Activated CD4-positive, alpha-beta T cell treated with anti-CD3 and anti-CD28 coated beads for 36 hours (primary cell): ENCODE measurements around the gene FRG2. TPM values are rescaled to one million over a fixed set of nuclear protein-coding genes. Genes with fewer than 3 reads are reported as not detected.
"Not testable (repeated sequence)": the region's sequence is repeated elsewhere in the genome, so short reads cannot be mapped to it uniquely, and the experiment has no call there.

Experiments used
- ATAC-seq: fragments of 200-7000 bp; cut with Tn5 transposase; one replicate; pipeline ENCODE4 v1.10.0; 2021; ENCODE audit warnings: mild to moderate bottlenecking, moderate library complexity
- CTCF ChIA-PET: fragments of 350-600 bp; sonication (Branson Sonifier 250); formaldehyde crosslinking; loops from one replicate; lab custom pipeline; 2021; ENCODE audit warnings: antibody characterized with exemption; lab: Charles Lee
- POLR2A ChIA-PET: fragments of 350-600 bp; sonication (Branson Sonifier 250); formaldehyde crosslinking; loops from one replicate; lab custom pipeline; 2021; ENCODE audit warnings: antibody characterized with exemption, inconsistent platforms; lab: Charles Lee
- DNase-seq: peaks from one replicate; pipeline ENCODE4 v3.0.0-alpha.2; 2020
- H3K27ac Mint-ChIP-seq: one replicate; pipeline ENCODE4 v1.8.0; 2021; ENCODE audit warnings: mixed read lengths
- H3K27me3 Mint-ChIP-seq: one replicate; pipeline ENCODE4 v1.8.0; 2021; ENCODE audit warnings: mixed read lengths
- H3K36me3 Mint-ChIP-seq: one replicate; pipeline ENCODE4 v1.8.0; 2021; ENCODE audit warnings: low read depth, mixed read lengths
- H3K4me1 Mint-ChIP-seq: one replicate; pipeline ENCODE4 v1.8.0; 2021; ENCODE audit warnings: mixed read lengths
- H3K4me3 Mint-ChIP-seq: one replicate; pipeline ENCODE4 v1.8.0; 2021; ENCODE audit warnings: mild to moderate bottlenecking, moderate library complexity, mixed read lengths
- H3K9me3 Mint-ChIP-seq: one replicate; pipeline ENCODE4 v1.8.0; 2021; ENCODE audit warnings: low read depth, mixed read lengths
- intact Hi-C, 2 experiments: fragments of 100-400 bp; cut with DNase I in 1 of 2; cut with micrococcal nuclease in 1 of 2; formaldehyde crosslinking; loops; one replicate each; pipeline versions ENCODE4 v1.14.2 to v1.15.1; 2022 to 2024; cut with DNase I, micrococcal nuclease
- total RNA-seq, 2 experiments: library from RNA; stranded (reverse); gene quantifications; one replicate each; pipeline ENCODE4 v1.2.3, GENCODE V29; 2021

The FRG2 gene
- total RNA-seq, 2 experiments from 2014 or later: not detected

DNA sequence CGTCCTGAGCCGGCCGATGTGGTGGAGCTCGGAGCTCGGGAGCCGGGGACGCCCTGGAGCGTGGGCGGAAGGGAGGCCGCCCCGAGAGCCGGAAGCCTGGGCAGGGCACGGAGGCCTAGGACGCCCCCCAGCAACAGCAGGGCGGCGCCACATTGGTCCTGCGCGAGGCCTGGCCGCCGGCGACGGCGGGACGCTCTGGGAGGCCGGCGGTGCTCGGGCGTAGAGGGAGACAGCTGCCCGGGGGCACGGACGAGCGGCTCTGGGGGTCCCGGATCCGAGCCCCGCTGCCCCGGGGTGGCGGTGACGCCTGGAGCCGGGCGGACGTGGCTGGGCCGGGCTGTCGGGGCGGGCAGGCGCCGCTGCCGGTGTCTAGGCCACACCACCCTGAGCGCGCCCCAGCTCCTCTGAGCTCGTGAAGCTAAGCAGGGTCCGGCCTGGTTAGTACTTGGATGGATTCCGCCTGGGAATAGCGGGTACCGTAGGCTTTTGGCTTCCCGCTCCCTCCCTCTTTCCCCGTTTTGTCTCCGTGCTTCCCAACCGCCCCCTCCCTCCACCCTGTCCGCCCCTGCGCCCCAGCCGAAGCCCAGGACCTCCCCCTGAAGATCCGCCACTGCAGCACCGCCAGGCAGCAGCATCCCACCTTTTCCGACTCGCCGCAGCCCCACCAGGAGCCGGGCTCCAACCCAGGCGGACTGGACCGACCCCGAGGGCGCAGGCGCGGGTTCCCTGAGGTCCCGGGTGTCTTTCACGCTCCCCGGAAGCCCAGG is 12.1 kb downstream of the FRG2 start:
- CTCF ChIA-PET: no interaction called here

DNA sequence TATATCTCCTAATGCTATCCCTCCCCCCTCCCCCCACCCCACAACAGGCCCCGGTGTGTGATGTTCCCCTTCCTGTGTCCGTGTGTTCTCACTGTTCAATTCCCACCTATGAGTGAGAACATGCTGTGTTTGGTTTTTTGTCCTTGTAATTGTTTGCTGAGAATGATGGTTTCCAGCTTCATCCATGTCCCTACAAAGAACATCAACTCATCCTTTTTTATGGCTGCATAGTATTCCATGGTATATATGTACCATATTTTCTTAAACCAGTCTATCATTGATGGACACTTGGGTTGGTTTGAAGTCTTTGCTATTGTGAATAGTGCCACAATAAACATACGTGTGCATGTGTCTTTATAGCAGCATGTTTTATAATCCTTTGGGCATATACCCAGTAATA is 37.1 kb downstream of the FRG2 start:
- H3K27ac Mint-ChIP-seq, H3K4me3 Mint-ChIP-seq, CTCF ChIA-PET, H3K27me3 Mint-ChIP-seq, H3K4me1 Mint-ChIP-seq, POLR2A ChIA-PET, ATAC-seq, H3K9me3 Mint-ChIP-seq, DNase-seq, H3K36me3 Mint-ChIP-seq, intact Hi-C loops: not testable (repeated sequence)

More for the DNA sequence above, 12.1 kb downstream of the FRG2 start:
- intact Hi-C loops: no loop called here
- POLR2A ChIA-PET: no interaction called here
- Mint-ChIP-seq H3K9me3 (no peaks in the 10 kb centered on the region), H3K36me3 (peaks cover 2% of the 10 kb centered on the region), H3K4me1 (peaks cover 21% of the 10 kb centered on the region), H3K27ac (no peak overlapping the region), H3K4me3 (no peak overlapping the region), H3K27me3 (peaks cover 50% of the 10 kb centered on the region)
- DNase-seq (peak; percentile 31), ATAC-seq (no peak)

DNA sequence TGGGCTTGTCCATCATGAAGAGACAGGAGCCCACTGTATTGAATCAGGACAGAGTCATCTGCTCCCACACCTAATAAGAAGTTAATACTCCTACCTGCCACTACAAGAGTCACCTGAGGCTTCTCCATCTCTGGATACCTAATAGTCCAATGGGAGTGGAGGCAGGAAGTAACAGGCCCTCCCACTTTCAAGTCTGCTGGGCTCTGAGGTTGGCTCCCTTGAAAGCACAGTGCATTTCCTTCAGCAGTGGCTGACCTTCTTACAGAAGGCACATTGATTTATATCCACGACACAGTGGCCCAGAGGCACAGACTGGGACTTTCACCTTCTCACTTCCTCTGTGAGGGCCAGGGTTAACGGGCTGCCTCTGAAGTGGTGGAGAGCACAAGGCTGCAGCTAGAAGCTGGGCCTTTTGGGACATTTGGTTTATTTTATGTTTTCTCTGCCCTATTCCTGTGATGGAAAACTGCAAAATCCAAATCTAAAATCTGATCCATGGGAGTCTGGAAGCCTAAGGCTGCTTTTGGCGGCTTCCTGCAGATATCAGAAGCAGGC is 38.1 kb downstream of the FRG2 start:
- Mint-ChIP-seq H3K27me3 (peaks cover 8% of the 10 kb centered on the region), H3K9me3 (no peaks in the 10 kb centered on the region), H3K36me3 (no peaks in the 10 kb centered on the region), H3K27ac (no peak overlapping the region), H3K4me3 (no peak overlapping the region), H3K4me1 (no peaks in the 10 kb centered on the region)
- ATAC-seq: no peak
- POLR2A ChIA-PET: no interaction called here
- CTCF ChIA-PET: no interaction called here
- intact Hi-C loops: no loop called here
- no peak for DNase-seq

DNA sequence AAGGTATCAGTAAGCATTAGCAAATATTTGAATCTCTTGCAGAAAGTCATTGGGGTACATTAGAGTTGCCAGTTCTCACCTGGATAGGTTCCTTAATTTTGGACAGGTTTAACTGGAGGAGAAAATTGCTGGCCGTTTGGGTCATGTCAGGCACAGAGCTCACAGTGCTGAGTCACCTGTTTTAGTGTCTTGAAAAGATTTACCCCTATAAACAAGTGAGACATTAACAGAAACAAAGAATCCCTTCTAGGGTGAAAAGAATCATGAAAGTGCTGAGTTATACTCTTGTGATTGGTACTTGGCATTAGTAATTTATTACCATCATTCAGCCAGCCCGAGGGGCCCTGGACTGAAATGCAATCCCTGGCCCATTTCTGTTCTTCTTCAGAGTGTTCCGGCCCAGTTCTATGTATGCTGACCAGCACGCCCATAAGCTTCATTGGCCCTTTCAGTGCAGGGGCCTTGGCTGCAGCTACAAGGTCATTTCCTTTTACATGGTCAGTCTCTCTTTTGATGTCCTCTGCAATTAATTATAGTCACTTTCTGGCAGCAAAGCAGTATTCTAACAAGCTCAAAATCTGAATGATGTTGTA is 41.3 kb downstream of the FRG2 start:
- H3K36me3 Mint-ChIP-seq, H3K4me1 Mint-ChIP-seq, H3K9me3 Mint-ChIP-seq, H3K27ac Mint-ChIP-seq, DNase-seq, intact Hi-C loops, POLR2A ChIA-PET, H3K4me3 Mint-ChIP-seq, CTCF ChIA-PET, ATAC-seq, H3K27me3 Mint-ChIP-seq: not testable (repeated sequence)

DNA sequence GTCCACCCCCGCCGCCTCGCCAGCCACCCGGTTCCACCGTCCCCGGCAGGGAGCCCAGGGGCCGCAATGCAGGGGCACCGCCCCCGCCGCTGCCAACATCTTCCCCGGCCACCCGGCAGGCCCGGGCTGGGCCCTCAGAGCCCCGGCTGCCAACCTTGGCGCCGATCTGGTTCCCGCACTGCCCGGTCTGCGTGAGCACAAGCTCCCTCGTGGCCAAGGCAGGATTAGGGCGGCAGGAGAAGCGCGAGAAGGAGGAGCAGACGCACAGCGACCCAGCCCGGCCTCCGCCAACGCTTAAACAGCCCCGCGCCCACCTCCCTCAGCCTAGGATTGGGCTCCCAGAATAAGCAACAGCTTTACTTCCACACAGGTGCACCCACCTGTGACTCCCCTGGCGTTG is 42.4 kb downstream of the FRG2 start:
- POLR2A ChIA-PET, DNase-seq, CTCF ChIA-PET, H3K4me1 Mint-ChIP-seq, intact Hi-C loops, H3K4me3 Mint-ChIP-seq, H3K9me3 Mint-ChIP-seq, H3K27ac Mint-ChIP-seq, H3K36me3 Mint-ChIP-seq, H3K27me3 Mint-ChIP-seq, ATAC-seq: not testable (repeated sequence)

DNA sequence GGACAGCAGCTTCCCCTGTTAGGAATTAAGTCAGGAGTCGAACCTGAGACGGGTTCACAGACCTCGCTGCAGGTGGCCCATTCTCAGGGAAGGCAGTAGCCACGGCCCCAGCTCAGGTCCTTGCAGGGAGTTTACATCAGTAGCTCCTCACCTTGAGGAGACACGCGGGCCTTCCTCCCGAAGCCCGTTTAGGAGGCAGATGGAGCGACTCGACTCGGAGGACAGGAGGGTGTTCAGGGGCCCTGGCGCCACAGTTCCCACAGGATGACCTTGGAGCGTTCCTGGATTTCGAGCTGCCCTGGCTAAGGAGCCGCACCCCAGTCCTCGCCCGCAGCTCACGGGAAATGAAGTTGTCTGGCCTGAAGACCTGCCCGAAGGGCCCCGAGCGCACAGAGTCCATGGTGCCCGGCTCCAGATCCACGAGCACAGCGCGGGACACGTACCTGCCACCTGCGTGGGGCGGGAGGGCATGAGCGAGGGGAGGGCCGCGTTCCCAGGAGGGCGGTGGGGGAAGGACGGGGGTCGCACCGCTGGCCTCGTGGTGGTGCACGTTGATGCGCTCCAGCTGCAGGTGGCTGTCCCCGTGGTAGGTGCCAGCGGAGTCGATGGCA is 43.0 kb downstream of the FRG2 start:
- ATAC-seq, intact Hi-C loops, CTCF ChIA-PET, H3K27ac Mint-ChIP-seq, H3K4me1 Mint-ChIP-seq, H3K9me3 Mint-ChIP-seq, POLR2A ChIA-PET, H3K36me3 Mint-ChIP-seq, DNase-seq, H3K27me3 Mint-ChIP-seq, H3K4me3 Mint-ChIP-seq: not testable (repeated sequence)

DNA sequence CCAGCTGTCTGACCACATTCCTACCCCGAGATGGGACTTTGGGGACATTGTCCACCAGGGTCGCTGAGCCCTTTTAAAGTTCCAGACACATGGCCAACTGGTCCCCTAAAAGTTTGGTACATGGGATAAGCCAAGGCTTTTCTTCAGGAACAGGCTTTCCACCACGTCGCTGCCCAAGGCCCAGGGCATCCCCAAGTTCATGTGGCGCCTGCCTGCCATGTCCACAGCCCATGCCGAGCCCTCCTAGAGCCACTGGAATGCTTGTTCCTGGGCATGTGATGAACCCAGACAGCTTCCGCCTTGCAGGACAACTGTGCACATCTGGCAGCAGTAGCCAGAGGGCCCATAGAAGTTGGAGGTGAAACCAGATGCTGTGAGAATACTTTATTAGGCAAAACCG is 45.1 kb downstream of the FRG2 start:
- Mint-ChIP-seq H3K27me3 (no peaks in the 10 kb centered on the region), H3K27ac (no peak overlapping the region), H3K4me1 (no peaks in the 10 kb centered on the region), H3K4me3 (no peak overlapping the region), H3K9me3 (no peaks in the 10 kb centered on the region), H3K36me3 (no peaks in the 10 kb centered on the region)
- intact Hi-C loops: no loop called here
- ATAC-seq (no peak), DNase-seq (no peak)
- POLR2A ChIA-PET: no interaction called here
- CTCF ChIA-PET: no interaction called here

DNA sequence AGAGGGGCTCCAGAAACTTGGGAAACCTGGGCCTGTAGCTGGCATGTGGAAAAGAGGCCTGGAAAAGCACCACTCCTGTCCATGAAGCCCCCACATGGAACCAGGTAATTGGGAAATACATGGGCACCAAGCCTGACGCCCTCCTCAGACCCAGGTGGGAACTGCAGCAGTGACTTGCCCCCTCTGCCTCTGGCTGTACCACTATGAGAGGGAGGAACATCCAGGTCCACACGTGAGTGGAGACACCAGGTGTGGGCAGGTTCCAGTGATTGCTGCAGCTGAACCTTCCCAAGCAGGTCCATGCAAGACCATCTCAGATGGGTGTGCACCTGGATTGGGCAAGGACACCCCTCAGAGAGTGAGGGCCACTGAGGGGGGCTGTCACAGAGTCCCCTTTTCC is 46.8 kb downstream of the FRG2 start:
- CTCF ChIA-PET, H3K4me1 Mint-ChIP-seq, H3K4me3 Mint-ChIP-seq, DNase-seq, H3K9me3 Mint-ChIP-seq, H3K36me3 Mint-ChIP-seq, H3K27ac Mint-ChIP-seq, H3K27me3 Mint-ChIP-seq, POLR2A ChIA-PET, intact Hi-C loops, ATAC-seq: not testable (repeated sequence)

DNA sequence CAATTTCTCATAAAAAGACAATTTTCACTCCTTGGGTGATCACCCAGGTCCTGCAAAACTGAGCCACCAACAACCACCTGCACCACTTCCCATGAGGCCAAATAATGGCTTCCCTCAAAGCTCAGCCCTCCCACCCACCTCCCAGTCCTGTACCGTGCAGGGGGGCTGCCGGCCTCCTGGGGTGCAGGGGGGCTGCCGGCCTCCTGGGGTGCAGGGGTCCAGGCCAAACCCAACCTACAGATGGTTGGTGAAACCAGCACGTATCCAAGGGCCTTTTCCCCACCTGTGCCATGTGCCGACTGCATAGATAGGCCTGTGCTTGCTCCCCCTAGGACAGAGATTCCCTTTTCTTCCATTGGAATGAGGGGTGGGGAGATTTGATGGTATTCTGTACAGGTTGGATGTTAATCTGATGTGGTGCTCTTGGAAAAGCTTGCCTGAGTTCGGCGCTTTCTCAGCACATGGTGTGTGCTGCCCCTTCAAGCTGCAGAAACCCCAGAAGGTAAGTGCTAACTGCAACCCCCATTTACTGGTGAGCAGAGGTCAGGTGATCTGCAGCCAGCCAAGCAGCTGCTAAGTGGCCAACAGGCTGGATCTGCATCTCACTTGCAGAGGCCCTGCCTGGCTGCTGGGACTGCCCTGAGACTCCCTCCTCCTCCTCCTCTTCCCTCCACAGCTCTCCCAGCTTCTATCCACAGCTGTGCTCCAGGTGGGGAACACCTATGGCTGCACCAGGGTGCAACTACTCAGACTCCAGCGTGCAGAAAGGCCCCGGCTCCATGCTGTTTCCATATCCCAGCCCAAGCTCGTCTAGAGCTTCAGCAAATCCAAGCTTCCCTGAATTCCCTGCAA is 47.6 kb downstream of the FRG2 start:
- Mint-ChIP-seq H3K27ac (no peak overlapping the region), H3K9me3 (no peaks in the 10 kb centered on the region), H3K27me3 (no peaks in the 10 kb centered on the region), H3K36me3 (no peaks in the 10 kb centered on the region), H3K4me3 (no peak overlapping the region), H3K4me1 (no peaks in the 10 kb centered on the region)
- intact Hi-C loops: no loop called here
- no peak for ATAC-seq
- DNase-seq: no peak
- POLR2A ChIA-PET: no interaction called here
- CTCF ChIA-PET: no interaction called here
